Endothelial cell (in vitro differentiated cells): Measurements from ENCODE around the gene MYDGF. TPM values are rescaled to one million over a fixed set of nuclear protein-coding genes. Genes with fewer than 3 reads are reported as not detected.
A peak's percentile ranks its signal among the peaks of the same experiment; 100 is the strongest.

ENCODE experiments used
- DNase-seq: peaks from one replicate; pipeline ENCODE4 v3.0.0; 2021; ENCODE audit warnings: low spot score
- H3K27ac Mint-ChIP-seq: one replicate; pipeline ENCODE4 v1.8.0; 2021; ENCODE audit warnings: mixed read lengths, inconsistent platforms; ENCODE audit not compliant: unreplicated experiment
- H3K27me3 Mint-ChIP-seq: one replicate; pipeline ENCODE4 v1.8.0; 2021; ENCODE audit warnings: mild to moderate bottlenecking, moderate library complexity, mixed read lengths, inconsistent platforms; ENCODE audit not compliant: unreplicated experiment
- H3K36me3 Mint-ChIP-seq: one replicate; pipeline ENCODE4 v1.8.0; 2021; ENCODE audit warnings: mild to moderate bottlenecking, low read depth, mixed read lengths, inconsistent platforms; ENCODE audit not compliant: unreplicated experiment
- H3K4me1 Mint-ChIP-seq: one replicate; pipeline ENCODE4 v1.8.0; 2021; ENCODE audit warnings: mild to moderate bottlenecking, mixed read lengths, inconsistent platforms; ENCODE audit not compliant: unreplicated experiment
- H3K4me3 Mint-ChIP-seq: one replicate; pipeline ENCODE4 v1.8.0; 2021; ENCODE audit warnings: mild to moderate bottlenecking, mixed read lengths, inconsistent platforms; ENCODE audit not compliant: unreplicated experiment
- H3K9me3 Mint-ChIP-seq: one replicate; pipeline ENCODE4 v1.8.0; 2021; ENCODE audit warnings: mixed read lengths, inconsistent platforms; ENCODE audit not compliant: unreplicated experiment
- total RNA-seq: library from RNA; stranded (reverse); fragmentation: NEBNext Ultra II Directional; extraction: Animal tissue kit (Norgen Biotek cat#: 25700); gene quantifications from one replicate; pipeline ENCODE4 v1.2.1, GENCODE V29; 2021; ENCODE audit not compliant: unreplicated experiment
- TF ChIP-seq, protein P1 (sequence below): fragments of 200-600 bp; sonication (generic); IDR thresholded peaks from one replicate; pipeline ENCODE4 v1.5.0; 2021; ENCODE audit warnings: antibody characterized with exemption; ENCODE audit not compliant: unreplicated experiment

The MYDGF gene
- total RNA-seq, 1 donor from 2014 or later, result 112 TPM

DNA sequence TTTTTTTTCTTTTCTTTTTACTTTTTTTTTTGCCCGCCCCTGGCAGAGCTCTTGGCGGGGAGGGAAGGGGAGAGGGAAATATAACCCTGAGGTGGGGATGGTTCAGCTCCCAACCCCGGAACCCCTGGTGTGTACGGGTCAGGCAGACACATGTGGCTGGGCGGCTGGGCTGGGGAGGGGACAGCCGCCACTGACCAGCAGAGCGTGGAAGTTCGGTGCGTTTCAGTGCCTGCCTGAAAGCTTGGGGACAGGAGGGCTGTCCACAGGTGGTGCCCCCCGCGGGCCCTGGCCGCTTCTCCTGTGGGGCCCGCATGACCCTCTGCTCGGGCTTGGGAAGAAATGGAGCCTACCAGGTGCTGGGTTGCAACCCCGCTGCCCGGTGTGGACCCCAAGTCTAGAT is 5.2 kb upstream of the MYDGF start:
- H3K4me3 Mint-ChIP-seq, result no peak overlapping the region

DNA sequence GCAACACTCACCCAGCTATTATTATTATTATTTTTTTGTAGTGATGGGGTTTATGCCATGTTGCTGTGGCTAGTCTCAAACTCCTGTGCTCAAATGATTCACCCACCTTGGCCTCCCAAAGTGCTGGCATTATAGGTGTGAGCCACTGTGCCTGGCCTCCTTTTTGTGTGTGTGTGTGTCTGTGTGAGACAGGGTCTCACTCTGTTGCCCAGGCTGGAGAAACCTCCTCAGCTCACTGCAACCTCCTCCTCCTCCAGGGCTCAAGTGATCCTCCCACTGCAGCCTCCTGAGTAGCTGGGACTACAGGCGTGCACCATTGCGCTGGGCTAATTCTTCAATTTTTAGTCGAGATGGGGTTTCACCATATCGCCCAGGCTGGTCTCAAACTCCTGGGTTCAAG is 3.6 kb upstream of the MYDGF start:
- Mint-ChIP-seq H3K27me3 (peaks cover 10% of the 10 kb centered on the region), H3K4me3 (no peak overlapping the region), H3K27ac (no peak overlapping the region), H3K9me3 (no peaks in the 10 kb centered on the region), H3K4me1 (peaks cover 4% of the 10 kb centered on the region), H3K36me3 (peaks cover 6% of the 10 kb centered on the region)
- TF ChIP-seq, protein P1, sequence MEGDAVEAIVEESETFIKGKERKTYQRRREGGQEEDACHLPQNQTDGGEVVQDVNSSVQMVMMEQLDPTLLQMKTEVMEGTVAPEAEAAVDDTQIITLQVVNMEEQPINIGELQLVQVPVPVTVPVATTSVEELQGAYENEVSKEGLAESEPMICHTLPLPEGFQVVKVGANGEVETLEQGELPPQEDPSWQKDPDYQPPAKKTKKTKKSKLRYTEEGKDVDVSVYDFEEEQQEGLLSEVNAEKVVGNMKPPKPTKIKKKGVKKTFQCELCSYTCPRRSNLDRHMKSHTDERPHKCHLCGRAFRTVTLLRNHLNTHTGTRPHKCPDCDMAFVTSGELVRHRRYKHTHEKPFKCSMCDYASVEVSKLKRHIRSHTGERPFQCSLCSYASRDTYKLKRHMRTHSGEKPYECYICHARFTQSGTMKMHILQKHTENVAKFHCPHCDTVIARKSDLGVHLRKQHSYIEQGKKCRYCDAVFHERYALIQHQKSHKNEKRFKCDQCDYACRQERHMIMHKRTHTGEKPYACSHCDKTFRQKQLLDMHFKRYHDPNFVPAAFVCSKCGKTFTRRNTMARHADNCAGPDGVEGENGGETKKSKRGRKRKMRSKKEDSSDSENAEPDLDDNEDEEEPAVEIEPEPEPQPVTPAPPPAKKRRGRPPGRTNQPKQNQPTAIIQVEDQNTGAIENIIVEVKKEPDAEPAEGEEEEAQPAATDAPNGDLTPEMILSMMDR, result no peak
- DNase-seq, result no peak

More for the DNA sequence above, 5.2 kb upstream of the MYDGF start:
- Mint-ChIP-seq H3K27ac (no peak overlapping the region), H3K4me1 (no peaks in the 10 kb centered on the region), H3K9me3 (no peaks in the 10 kb centered on the region), H3K27me3 (peaks cover 4% of the 10 kb centered on the region), H3K36me3 (no peaks in the 10 kb centered on the region)
- DNase-seq, result no peak
- TF ChIP-seq, protein P1, result no peak

DNA sequence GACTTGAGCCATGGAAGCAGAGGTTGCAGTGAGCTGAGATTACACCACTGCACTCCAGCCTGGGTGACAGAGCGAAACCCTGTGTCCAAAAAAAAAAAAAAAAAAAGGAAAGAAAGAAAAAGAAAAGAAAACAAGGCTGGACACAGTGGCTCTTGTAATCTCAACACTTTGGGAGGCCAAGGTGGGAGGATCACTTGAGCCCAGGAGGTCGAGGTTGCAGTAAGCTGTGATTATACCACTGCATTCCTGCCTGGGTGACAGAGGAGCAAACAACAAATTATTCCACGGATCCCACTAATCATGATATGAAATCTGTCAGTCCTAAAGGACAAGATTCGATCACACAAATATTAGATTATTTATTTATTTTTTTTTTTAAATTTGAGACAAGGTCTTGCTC is 3.1 kb upstream of the MYDGF start:
- no peak for DNase-seq
- peaks cover 10% of the 10 kb centered on the region for H3K27me3 Mint-ChIP-seq
- H3K27ac Mint-ChIP-seq, result peak overlapping the region; percentile 30
- TF ChIP-seq, protein P1, result no peak
- peaks cover 8% of the 10 kb centered on the region for H3K4me1 Mint-ChIP-seq
- no peak overlapping the region for H3K4me3 Mint-ChIP-seq
- no peaks in the 10 kb centered on the region for H3K9me3 Mint-ChIP-seq
- H3K36me3 Mint-ChIP-seq, result peaks cover 9% of the 10 kb centered on the region

DNA sequence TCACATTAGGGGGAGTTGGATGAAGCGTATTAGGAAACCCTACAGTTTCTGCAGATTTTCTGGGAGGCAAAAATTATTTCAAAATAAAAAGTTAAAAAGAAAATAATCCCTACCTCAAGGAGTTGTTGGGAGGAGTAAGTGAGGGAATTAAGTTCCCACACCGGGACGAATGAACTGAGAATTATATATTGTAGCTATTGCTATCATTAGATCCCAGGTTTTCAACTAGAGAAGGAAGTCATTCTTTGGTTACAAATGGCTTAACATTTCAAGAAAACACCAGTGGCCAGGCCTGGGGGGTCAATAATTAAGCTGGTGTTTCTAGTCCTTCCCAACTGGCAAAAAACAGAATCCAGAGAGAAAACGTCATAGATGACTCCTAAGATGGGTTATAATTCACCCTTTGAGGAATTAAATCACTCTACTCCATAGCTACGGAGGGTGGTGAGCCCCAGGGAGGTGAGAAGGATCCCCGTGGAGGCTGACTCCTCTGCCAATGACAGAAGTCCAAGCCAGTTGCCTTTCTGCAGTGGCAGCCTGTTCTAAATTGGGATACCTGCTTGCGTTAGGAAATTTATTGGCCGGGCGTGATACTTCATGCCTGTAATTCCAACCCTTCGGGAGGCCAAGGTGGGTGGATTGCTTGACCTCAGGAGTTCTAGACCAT is 1.2 kb upstream of the MYDGF start:
- Mint-ChIP-seq H3K36me3 (peaks cover 11% of the 10 kb centered on the region), H3K27ac (no peak overlapping the region), H3K27me3 (peaks cover 10% of the 10 kb centered on the region), H3K4me1 (peaks cover 10% of the 10 kb centered on the region), H3K9me3 (no peaks in the 10 kb centered on the region), H3K4me3 (peak overlapping the region; percentile 82)
- DNase-seq, result no peak
- TF ChIP-seq, protein P1, result no peak

DNA sequence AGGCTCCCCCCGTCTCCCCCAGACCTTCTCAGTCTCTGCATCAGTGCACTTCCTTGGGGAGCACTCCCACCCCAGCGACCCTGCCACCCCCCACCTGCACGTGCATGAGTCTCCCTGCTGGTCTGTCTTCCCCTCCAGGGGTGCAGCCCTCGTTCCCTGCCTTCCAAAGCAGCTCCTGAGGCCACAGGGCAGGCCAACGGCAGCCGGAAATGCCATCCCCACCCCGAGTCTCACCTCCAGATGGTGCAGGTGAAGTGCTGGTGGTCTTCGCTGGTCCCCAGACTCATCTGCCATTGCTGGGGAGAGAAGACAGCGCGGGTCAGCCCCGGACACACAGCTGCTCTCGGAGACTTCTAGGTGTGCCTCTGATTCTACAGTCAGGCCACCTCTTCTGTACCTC is 5.5 kb downstream of the MYDGF start:
- TF ChIP-seq, protein P1, result no peak
- peaks cover 14% of the 10 kb centered on the region for H3K27me3 Mint-ChIP-seq
- H3K9me3 Mint-ChIP-seq, result no peaks in the 10 kb centered on the region
- H3K4me3 Mint-ChIP-seq, result no peak overlapping the region
- no peak for DNase-seq
- H3K36me3 Mint-ChIP-seq, result peaks cover 31% of the 10 kb centered on the region
- no peak overlapping the region for H3K27ac Mint-ChIP-seq
- peaks cover 17% of the 10 kb centered on the region for H3K4me1 Mint-ChIP-seq
